ENCODE results near the gene GDPD5. TPM values are rescaled to one million over a fixed set of nuclear protein-coding genes. Genes with fewer than 3 reads are reported as not detected.

The GDPD5 gene
- total and polyA plus RNA-seq, 2 donors (not counting 3 experiments of a cell fraction or from before 2014, with no cell fraction given), result 60.2 to 79.2 TPM

DNA sequence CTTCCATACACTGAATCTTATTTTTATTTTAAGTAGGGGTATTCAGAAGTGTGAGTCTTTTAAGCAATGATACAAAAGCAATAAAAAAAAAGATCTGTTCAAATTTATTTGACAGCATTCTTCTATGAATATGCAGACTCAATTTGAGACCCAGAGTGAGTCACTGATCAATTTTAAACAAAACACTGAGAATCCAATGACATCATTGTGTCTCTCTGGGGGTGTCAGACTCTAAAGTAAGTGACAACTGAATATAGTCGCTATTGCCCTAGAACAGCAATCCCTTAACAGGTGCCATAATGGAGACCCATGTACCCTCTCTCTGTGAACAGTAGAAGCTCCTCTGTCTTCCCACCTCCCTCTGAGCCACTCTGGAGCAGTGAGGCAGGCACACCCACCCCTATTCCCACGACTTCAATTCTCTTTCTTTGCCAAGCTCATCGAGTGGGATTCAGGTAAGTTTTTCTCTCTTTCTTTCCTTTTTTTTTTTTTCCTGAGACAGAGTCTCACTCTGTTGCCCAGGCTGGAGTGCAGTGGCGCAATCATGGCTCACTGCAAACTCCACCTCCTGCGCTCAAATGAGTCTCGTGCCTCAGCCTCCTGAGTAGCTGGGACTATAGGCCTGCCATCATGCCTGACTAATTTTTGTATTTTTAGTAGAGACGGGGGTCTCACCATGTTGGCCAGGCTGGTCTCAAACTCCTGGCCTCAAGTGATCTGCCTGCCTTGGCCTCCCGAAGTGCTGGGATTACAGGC is 131.5 kb downstream of the GDPD5 start:
- Histone ChIP-seq H3K27ac (ENCODE audit: insufficient read depth, low read depth, low read length) (no peak overlapping the region), H3K4me2 (ENCODE audit: insufficient read depth, low read length) (no peak overlapping the region), H3K9ac (replicated peaks; ENCODE audit: extremely low read depth, insufficient read depth, low read length) (no peak overlapping the region), H4K20me1 (replicated peaks; ENCODE audit: control insufficient read depth, extremely low read depth, insufficient read depth, low read length) (no peaks in the 10 kb centered on the region), H3K79me2 (ENCODE audit: control insufficient read depth, insufficient read depth, low read length) (no peaks in the 10 kb centered on the region), H3K36me3 (ENCODE audit: control insufficient read depth in 2 of 2, extremely low read depth in 1 of 2, insufficient read depth in 2 of 2, low read length in 2 of 2) (no peaks in the 10 kb centered on the region), H3K9me1 (replicated peaks; ENCODE audit: control insufficient read depth, extremely low read depth, insufficient read depth, low read length) (no peaks in the 10 kb centered on the region), H3K27me3 (ENCODE audit: control insufficient read depth in 2 of 2, insufficient read depth in 2 of 2, low read length in 2 of 2) (no peaks in the 10 kb centered on the region), H2AFZ (ENCODE audit: low read depth, low read length) (no peak overlapping the region), H3K9me3 (replicated peaks; ENCODE audit: control insufficient read depth, insufficient read depth, low read length) (no peaks in the 10 kb centered on the region), H3K4me3 (replicated peaks in 1 of 3; ENCODE audit: insufficient read depth in 1 of 3, low read depth in 1 of 3, low read length in 3 of 3) (no peak overlapping the region), H3K4me1 (ENCODE audit: control insufficient read depth, extremely low read depth, insufficient read depth, low read length) (peaks cover 4% of the 10 kb centered on the region)
- CTCF ChIA-PET, result interaction anchor here (1.6 kb wide), 1 partner anchor 14 kb away, joined by 6 read pairs; no protein-coding TSS in a partner anchor
- dilution Hi-C loops (cut with MboI; ENCODE audit: extremely low pct_ligation_motif_present, low sequenced_read_pairs), result no loop called here
- no peak for DNase-seq (ENCODE audit: low read depth, low spot score)
- TF ChIP-seq FOS (IDR thresholded peaks at IDR 0.05; ENCODE audit: borderline replicate concordance, insufficient read depth, low read length), result no peak
- TF ChIP-seq GATA2 (IDR thresholded peaks at IDR 0.05; ENCODE audit: insufficient read depth, insufficient read length, low read depth, low read length), result no peak
- no peak for TF ChIP-seq JUN (IDR thresholded peaks at IDR 0.05; ENCODE audit: borderline replicate concordance, insufficient read depth, insufficient read length, low read depth)
- TF ChIP-seq CTCF (IDR thresholded peaks at IDR 0.05; ENCODE audit: extremely low read depth in 1 of 2, insufficient read depth in 1 of 2, low read depth in 1 of 2, low read length in 2 of 2), result no peak
- no peak for TF ChIP-seq POLR2A (IDR thresholded peaks at IDR 0.05; ENCODE audit: low read depth, low read length)
- no peak for TF ChIP-seq POLR2AphosphoS5 (IDR thresholded peaks at IDR 0.05; ENCODE audit: insufficient read depth, low read depth, low read length)
- TF ChIP-seq, protein P1, sequence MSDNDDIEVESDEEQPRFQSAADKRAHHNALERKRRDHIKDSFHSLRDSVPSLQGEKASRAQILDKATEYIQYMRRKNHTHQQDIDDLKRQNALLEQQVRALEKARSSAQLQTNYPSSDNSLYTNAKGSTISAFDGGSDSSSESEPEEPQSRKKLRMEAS (IDR thresholded peaks at IDR 0.05; ENCODE audit: insufficient read depth, insufficient read length), result no peak
- TF ChIP-seq EZH2 (IDR thresholded peaks at IDR 0.05; ENCODE audit: borderline replicate concordance, low read depth, low read length, severe bottlenecking), result no peak
- TF ChIP-seq MYC (IDR thresholded peaks at IDR 0.05; ENCODE audit: low read depth, low read length), result no peak
- POLR2A ChIA-PET, result interaction anchor here (0.6 kb wide), 1 partner anchor 748 kb away, joined by 3 read pairs; no protein-coding TSS in a partner anchor
- FAIRE-seq, result no peak
- BruUV-seq (replicated peaks), result no TSS peak
- intact Hi-C loops (cut with micrococcal nuclease), result no loop called here

Measured in endothelial cell of umbilical vein (primary cell).